GM23338 (cell line): Measurements from ENCODE around the gene LRRC25. TPM values are rescaled to one million over a fixed set of nuclear protein-coding genes. Genes with fewer than 3 reads are reported as not detected.
"Not testable (repeated sequence)": the region's sequence is repeated elsewhere in the genome, so short reads cannot be mapped to it uniquely, and the experiment has no call there.

Experiments used
- ATAC-seq: fragments of 200-7000 bp; cut with Tn5 transposase; 3 replicates; pipeline ENCODE4 v1.9.1; 2020
- DNase-seq: peaks from one replicate; pipeline ENCODE4 v3.0.0-alpha.2; 2015; ENCODE audit warnings: low spot score
- H2AFZ ChIP-seq: fragments of 200-600 bp; sonication (generic); 2 replicates; pipeline ENCODE4 v1.8.0; 2016; ENCODE audit warnings: antibody characterized with exemption, mild to moderate bottlenecking, moderate library complexity
- H3F3A ChIP-seq: fragments of 200-600 bp; sonication (generic); replicated peaks from 2 replicates; pipeline ENCODE4 v1.8.0; 2017; ENCODE audit warnings: antibody characterized with exemption, mixed run types, low read depth
- H3K27ac ChIP-seq: fragments of 200-600 bp; sonication (generic); 2 replicates; pipeline ENCODE4 v1.6.1; 2016; ENCODE audit warnings: low read depth
- H3K27me3 ChIP-seq: fragments of 200-600 bp; sonication (generic); 2 replicates; pipeline ENCODE4 v1.8.0; 2016; ENCODE audit warnings: mild to moderate bottlenecking, mixed run types, moderate library complexity; ENCODE audit not compliant: insufficient read depth
- H3K36me3 ChIP-seq: fragments of 200-600 bp; sonication (generic); 2 replicates; pipeline ENCODE4 v1.8.0; 2016; ENCODE audit warnings: mild to moderate bottlenecking; ENCODE audit not compliant: insufficient read depth
- H3K4me1 ChIP-seq: fragments of 200-600 bp; sonication (generic); 2 replicates; pipeline ENCODE4 v1.8.0; 2016; ENCODE audit warnings: mild to moderate bottlenecking, moderate library complexity; ENCODE audit not compliant: insufficient read depth
- H3K4me2 ChIP-seq: fragments of 200-600 bp; sonication (generic); 2 replicates; pipeline ENCODE4 v1.7.1; 2017; ENCODE audit warnings: mixed run types
- H3K4me3 ChIP-seq: fragments of 200-600 bp; sonication (generic); 2 replicates; pipeline ENCODE4 v1.6.1; 2016; ENCODE audit warnings: mixed run types
- H3K79me2 ChIP-seq: fragments of 200-600 bp; sonication (generic); replicated peaks from 2 replicates; pipeline ENCODE4 v1.8.0; 2017; ENCODE audit warnings: mild to moderate bottlenecking; ENCODE audit not compliant: insufficient read depth
- H3K9me2 ChIP-seq: fragments of 200-600 bp; sonication (generic); 2 replicates; pipeline ENCODE4 v1.8.0; 2017; ENCODE audit not compliant: insufficient read depth
- H4K20me1 ChIP-seq: fragments of 200-600 bp; sonication (generic); replicated peaks from 2 replicates; pipeline ENCODE4 v1.8.0; 2017; ENCODE audit warnings: mild to moderate bottlenecking; ENCODE audit not compliant: insufficient read depth
- H3K27ac Mint-ChIP-seq: 2 replicates; pipeline ENCODE4 v1.8.0; 2020; ENCODE audit warnings: inconsistent platforms, mild to moderate bottlenecking, moderate library complexity, mixed read lengths
- H3K27me3 Mint-ChIP-seq: 3 replicates; pipeline ENCODE4 v1.8.0; 2022; ENCODE audit warnings: low read depth, mild to moderate bottlenecking, moderate library complexity, mixed read lengths, inconsistent platforms; ENCODE audit not compliant: insufficient read depth, poor library complexity
- H3K36me3 Mint-ChIP-seq: 3 replicates; pipeline ENCODE4 v1.8.0; 2021; ENCODE audit warnings: low read depth, mild to moderate bottlenecking, inconsistent platforms, moderate library complexity, mixed read lengths
- H3K4me1 Mint-ChIP-seq: 3 replicates; pipeline ENCODE4 v1.8.0; 2020; ENCODE audit warnings: mild to moderate bottlenecking, inconsistent platforms, mixed read lengths
- H3K4me3 Mint-ChIP-seq: 3 replicates; pipeline ENCODE4 v1.8.0; 2021; ENCODE audit warnings: moderate library complexity, mild to moderate bottlenecking, inconsistent platforms, mixed read lengths
- H3K9me3 Mint-ChIP-seq: 3 replicates; pipeline ENCODE4 v1.8.0; 2020; ENCODE audit warnings: moderate library complexity, mild to moderate bottlenecking, inconsistent platforms, mixed read lengths
- CTCF ChIP-seq, 2 experiments: fragments of 200-600 bp in 1 of 2; sonication (generic) in 1 of 2; conservative IDR thresholded peaks; 2 replicates each; pipeline versions ENCODE4 v1.5.1 to v1.6.1; 2016 to 2017; ENCODE audit warnings: antibody characterized with exemption in 2 of 2, low read depth in 2 of 2, mild to moderate bottlenecking in 2 of 2, moderate library complexity in 1 of 2
- ETS1 ChIP-seq: IDR thresholded peaks from 2 replicates; pipeline ENCODE4 v1.6.1; 2016; ENCODE audit warnings: antibody characterized with exemption
- EZH2 ChIP-seq: fragments of 200-600 bp; sonication (generic); IDR thresholded peaks from one replicate; pipeline ENCODE4 v1.8.0; 2017; ENCODE audit warnings: antibody characterized with exemption, mild to moderate bottlenecking, low read depth; ENCODE audit not compliant: unreplicated experiment
- JUNB ChIP-seq: IDR thresholded peaks from one replicate; pipeline ENCODE4 v1.6.1; 2016; ENCODE audit warnings: antibody characterized with exemption; ENCODE audit not compliant: unreplicated experiment
- NANOG ChIP-seq: IDR thresholded peaks from 2 replicates; pipeline ENCODE4 v1.6.1; 2016; ENCODE audit warnings: antibody characterized with exemption, borderline replicate concordance
- POLR2AphosphoS5 ChIP-seq: IDR thresholded peaks from 2 replicates; pipeline ENCODE4 v1.6.1; 2016; ENCODE audit warnings: antibody characterized with exemption, low read depth
- REST ChIP-seq: IDR thresholded peaks from one replicate; pipeline ENCODE4 v1.6.1; 2018; ENCODE audit warnings: antibody characterized with exemption; ENCODE audit not compliant: unreplicated experiment
- STAT1 ChIP-seq: IDR thresholded peaks from one replicate; pipeline ENCODE4 v1.6.1; 2016; ENCODE audit warnings: antibody characterized with exemption; ENCODE audit not compliant: unreplicated experiment
- ZNF114 ChIP-seq: fragments of 250-450 bp; sonication (Bioruptor Pico); IDR thresholded peaks from 2 replicates; pipeline ENCODE4 v1.5.0; 2020; ENCODE audit warnings: mild to moderate bottlenecking, moderate library complexity
- polyA plus RNA-seq: library from polyadenylated mRNA; unstranded; fragments of >200 nt; fragmentation: Nextera tagmentation; extraction: Ambion mirVana; gene quantifications from 2 replicates; pipeline ENCODE4 v1.2.1, GENCODE V29; 2016
- total RNA-seq: library from RNA; depleted of rRNA; stranded (reverse); fragments of >200 nt; shearing (Covaris generic); gene quantifications from 2 replicates; pipeline ENCODE4 v1.2.3, GENCODE V29; 2014

LRRC25 gene
- total and polyA plus RNA-seq, 2 experiments from 2014 or later: 0.17 to 0.24 TPM

- DNase-seq: peak; percentile 45
- not testable (repeated sequence) for H3K79me2 ChIP-seq, ATAC-seq, H4K20me1 ChIP-seq, H3K9me2 ChIP-seq, H3K4me3 Mint-ChIP-seq, H3K4me3 ChIP-seq, H3K27me3 ChIP-seq, H3K9me3 Mint-ChIP-seq, H2AFZ ChIP-seq, H3K36me3 ChIP-seq
- H3K36me3 Mint-ChIP-seq: peaks cover 62% of the 10 kb centered on the region
- H3K27ac Mint-ChIP-seq: peak overlapping the region; percentile 98
- Histone ChIP-seq H3K4me2 (0 out of 2 replicates have a peak overlapping the region, but pooled peaks have one; percentile 49), H3K4me1 (peaks cover 21% of the 10 kb centered on the region), H3K27ac (peak overlapping the region; percentile 97), H3F3A (peaks cover 16% of the 10 kb centered on the region)
- H3K27me3 Mint-ChIP-seq: peaks cover 17% of the 10 kb centered on the region
- H3K4me1 Mint-ChIP-seq: peaks cover 30% of the 10 kb centered on the region
These were observed 33.1 kb downstream of the LRRC25 start for GRCh38 chr19:18364277-18364825.

- Mint-ChIP-seq H3K9me3 (peaks cover 5% of the 10 kb centered on the region; the same call in 2 of the 3 replicates), H3K27me3 (peaks cover 12% of the 10 kb centered on the region), H3K4me1 (peaks cover 28% of the 10 kb centered on the region), H3K4me3 (no peak overlapping the region; the same call in 2 of the 3 replicates), H3K36me3 (peaks cover 68% of the 10 kb centered on the region), H3K27ac (peak overlapping the region; percentile 98)
- Histone ChIP-seq H3K79me2 (no peaks in the 10 kb centered on the region), H3K9me2 (no peaks in the 10 kb centered on the region), H3K36me3 (no peaks in the 10 kb centered on the region; the same call in 1 of the 2 replicates), H3F3A (peaks cover 16% of the 10 kb centered on the region), H4K20me1 (no peaks in the 10 kb centered on the region), H3K27ac (peak overlapping the region; percentile 97), H2AFZ (no peak overlapping the region), H3K27me3 (no peaks in the 10 kb centered on the region), H3K4me1 (peaks cover 18% of the 10 kb centered on the region), H3K4me3 (no peak overlapping the region), H3K4me2 (no peak overlapping the region)
- ATAC-seq: no peak
- DNase-seq: no peak
- TF ChIP-seq ETS1: no peak
- TF ChIP-seq CTCF (conservative IDR thresholded peaks at IDR 0.05; ENCODE audit: low read depth in 2 of 2): no peak
- TF ChIP-seq JUNB: no peak
- no peak for TF ChIP-seq NANOG
- no peak for TF ChIP-seq STAT1
- TF ChIP-seq EZH2: no peak
- no peak for TF ChIP-seq POLR2AphosphoS5
- TF ChIP-seq ZNF114: no peak
- no peak for TF ChIP-seq REST
These were observed 33.6 kb downstream of the LRRC25 start for GRCh38 chr19:18363787-18364186.
